ENCODE measurements around the gene FAM120B.

Gene FAM120B

GRCh38 chr6:170284126-170284773 is 22.3 kb upstream of the FAM120B start:
- DNase-seq (ENCODE audit: low read depth in 1 of 2, low spot score in 1 of 2), result no peak
- TF ChIP-seq SPI1 (IDR thresholded peaks at IDR 0.05; ENCODE audit: borderline replicate concordance, low read depth) (no peak), REST (IDR thresholded peaks at IDR 0.05; ENCODE audit: insufficient replicate concordance, low read depth) (no peak), POLR2AphosphoS5 (IDR thresholded peaks at IDR 0.05; ENCODE audit: low read depth) (no peak), GABPA (IDR thresholded peaks at IDR 0.05; ENCODE audit: low read depth) (no peak)
- TF ChIP-seq, protein P1, sequence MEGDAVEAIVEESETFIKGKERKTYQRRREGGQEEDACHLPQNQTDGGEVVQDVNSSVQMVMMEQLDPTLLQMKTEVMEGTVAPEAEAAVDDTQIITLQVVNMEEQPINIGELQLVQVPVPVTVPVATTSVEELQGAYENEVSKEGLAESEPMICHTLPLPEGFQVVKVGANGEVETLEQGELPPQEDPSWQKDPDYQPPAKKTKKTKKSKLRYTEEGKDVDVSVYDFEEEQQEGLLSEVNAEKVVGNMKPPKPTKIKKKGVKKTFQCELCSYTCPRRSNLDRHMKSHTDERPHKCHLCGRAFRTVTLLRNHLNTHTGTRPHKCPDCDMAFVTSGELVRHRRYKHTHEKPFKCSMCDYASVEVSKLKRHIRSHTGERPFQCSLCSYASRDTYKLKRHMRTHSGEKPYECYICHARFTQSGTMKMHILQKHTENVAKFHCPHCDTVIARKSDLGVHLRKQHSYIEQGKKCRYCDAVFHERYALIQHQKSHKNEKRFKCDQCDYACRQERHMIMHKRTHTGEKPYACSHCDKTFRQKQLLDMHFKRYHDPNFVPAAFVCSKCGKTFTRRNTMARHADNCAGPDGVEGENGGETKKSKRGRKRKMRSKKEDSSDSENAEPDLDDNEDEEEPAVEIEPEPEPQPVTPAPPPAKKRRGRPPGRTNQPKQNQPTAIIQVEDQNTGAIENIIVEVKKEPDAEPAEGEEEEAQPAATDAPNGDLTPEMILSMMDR (IDR thresholded peaks at IDR 0.05; ENCODE audit: insufficient read depth, low read length), result no peak
- no peak overlapping the region for H3K27ac ChIP-seq (replicated peaks)
- H3K27me3 ChIP-seq (ENCODE audit: insufficient read depth, poor library complexity, severe bottlenecking), result peaks cover 35% of the 10 kb centered on the region
- no peak overlapping the region for H3K4me3 ChIP-seq (replicated peaks; ENCODE audit: insufficient read depth, low read length)

DNA sequence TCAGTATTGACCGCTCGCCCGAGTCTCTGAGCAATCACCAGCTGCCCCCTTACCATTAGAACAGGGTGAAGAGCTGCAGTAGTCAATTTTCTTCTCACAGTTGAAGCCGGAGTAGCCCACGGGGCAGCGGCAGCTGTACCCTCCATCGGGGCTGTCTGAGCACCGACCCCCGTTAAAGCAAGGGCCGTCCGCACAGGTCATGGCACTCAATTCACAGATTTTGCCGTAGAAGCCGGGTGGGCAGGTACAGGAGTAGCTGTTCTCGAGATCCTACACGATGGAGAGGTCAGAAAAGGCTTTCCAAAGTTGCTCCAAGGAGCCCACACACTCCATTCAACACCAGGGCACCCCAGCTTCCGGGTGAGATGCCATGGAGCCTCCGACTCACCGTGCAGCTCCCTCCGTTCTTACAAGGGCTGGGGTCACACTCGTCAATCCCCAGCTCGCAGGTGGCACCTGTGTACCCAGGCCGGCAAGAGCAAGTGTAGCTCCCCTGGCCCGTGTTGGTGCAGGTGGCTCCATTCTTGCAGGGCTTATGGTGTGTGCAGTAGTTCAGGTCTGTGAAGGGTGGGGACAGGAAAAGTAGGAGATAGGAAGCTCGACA is 21.6 kb upstream of the FAM120B start:
- H3K4me3 ChIP-seq (replicated peaks; ENCODE audit: insufficient read depth, low read length), result no peak overlapping the region
- DNase-seq (ENCODE audit: low read depth in 1 of 2, low spot score in 1 of 2), result no peak
- peaks cover 40% of the 10 kb centered on the region for H3K27me3 ChIP-seq (ENCODE audit: insufficient read depth, poor library complexity, severe bottlenecking)
- TF ChIP-seq REST (IDR thresholded peaks at IDR 0.05; ENCODE audit: insufficient replicate concordance, low read depth) (no peak), POLR2AphosphoS5 (IDR thresholded peaks at IDR 0.05; ENCODE audit: low read depth) (no peak), GABPA (IDR thresholded peaks at IDR 0.05; ENCODE audit: low read depth) (no peak), SPI1 (IDR thresholded peaks at IDR 0.05; ENCODE audit: borderline replicate concordance, low read depth) (no peak)
- TF ChIP-seq, protein P1 (IDR thresholded peaks at IDR 0.05; ENCODE audit: insufficient read depth, low read length), result no peak
- no peak overlapping the region for H3K27ac ChIP-seq (replicated peaks)

GRCh38 chr6:170285482-170285881 is 21.1 kb upstream of the FAM120B start:
- DNase-seq (ENCODE audit: low read depth in 1 of 2, low spot score in 1 of 2), result no peak
- Histone ChIP-seq H3K27me3 (ENCODE audit: insufficient read depth, poor library complexity, severe bottlenecking) (peaks cover 44% of the 10 kb centered on the region), H3K27ac (replicated peaks) (no peak overlapping the region), H3K4me3 (replicated peaks; ENCODE audit: insufficient read depth, low read length) (no peak overlapping the region)
- TF ChIP-seq GABPA (IDR thresholded peaks at IDR 0.05; ENCODE audit: low read depth) (no peak), POLR2AphosphoS5 (IDR thresholded peaks at IDR 0.05; ENCODE audit: low read depth) (no peak), SPI1 (IDR thresholded peaks at IDR 0.05; ENCODE audit: borderline replicate concordance, low read depth) (no peak), REST (IDR thresholded peaks at IDR 0.05; ENCODE audit: insufficient replicate concordance, low read depth) (no peak)
- TF ChIP-seq, protein P1 (IDR thresholded peaks at IDR 0.05; ENCODE audit: insufficient read depth, low read length), result no peak

Measured in HL-60 (cell line).